GM21528 (cell line): ENCODE measurements around the gene CFAP251.

Experiments used
- ATAC-seq: cut with Tn5 transposase; IDR thresholded peaks from one replicate; pipeline ENCODE4 v1.9.1; 2021; ENCODE audit warnings: mild to moderate bottlenecking, moderate library complexity; ENCODE audit not compliant: unreplicated experiment, low FRiP score

CFAP251 gene

GRCh38 chr12:122050706-122051105 is 132.3 kb downstream of the CFAP251 start:
- no peak for ATAC-seq

GRCh38 chr12:122051231-122051876 is 133.0 kb downstream of the CFAP251 start:
- ATAC-seq = no peak

GRCh38 chr12:122052285-122052684 is 133.9 kb downstream of the CFAP251 start:
- no peak for ATAC-seq
